Measurements from ENCODE around the gene PATZ1. TPM values are rescaled to one million over a fixed set of nuclear protein-coding genes. Genes with fewer than 3 reads are reported as not detected.
A peak's percentile ranks its signal among the peaks of the same experiment; 100 is the strongest.

PATZ1 gene
- total RNA-seq, 1 experiment from 2014 or later, result 31.3 TPM

DNA sequence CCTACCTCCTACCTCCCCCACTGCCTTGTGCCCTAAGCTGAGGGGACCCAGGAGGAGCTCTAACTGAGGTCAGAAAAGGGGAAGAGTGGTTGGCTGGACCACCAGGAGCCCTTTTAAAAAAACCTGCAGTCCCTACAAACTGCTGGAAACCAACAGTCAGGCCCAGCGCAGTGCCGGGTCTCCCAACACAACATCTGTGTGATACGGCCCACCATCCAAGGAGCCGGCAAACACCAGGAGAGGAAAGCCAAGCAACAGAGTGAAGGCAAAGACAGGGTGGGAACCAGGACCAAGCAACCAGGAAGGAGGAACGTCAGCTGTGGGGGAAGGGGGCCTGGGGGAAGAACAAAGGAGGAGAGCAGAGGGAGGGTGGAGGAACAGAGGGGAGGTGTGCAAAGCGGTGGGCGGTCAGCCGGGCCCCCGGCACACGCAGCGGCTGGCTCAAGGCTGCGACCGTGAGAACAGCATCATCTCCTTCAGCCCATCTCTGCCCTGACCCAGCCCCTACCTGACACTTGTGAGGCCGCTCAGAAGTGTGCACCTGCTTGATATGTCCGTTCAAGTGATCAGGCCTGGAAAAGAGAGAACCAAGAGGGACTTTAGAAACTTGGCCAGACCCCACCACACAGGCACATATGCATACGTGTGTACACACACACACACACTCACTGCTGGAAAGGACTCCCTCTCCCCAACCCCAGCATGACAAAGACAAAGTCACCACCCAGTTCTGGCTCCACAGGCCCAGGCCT lies 3.6 kb downstream of the PATZ1 start:
- H4K20me1 ChIP-seq (ENCODE audit: low read length), result peaks cover 8% of the 10 kb centered on the region; the same call in 1 of the 2 replicates
- peaks cover 26% of the 10 kb centered on the region for H3K4me1 ChIP-seq (ENCODE audit: insufficient read depth, low read length)
- peak overlapping the region; percentile 85 for H3K4me2 ChIP-seq (ENCODE audit: low read length)

GRCh38 chr22:31341386-31342088 lies 4.6 kb downstream of the PATZ1 start:
- H3K27ac ChIP-seq (ENCODE audit: low read length), result no peak overlapping the region
- H3K9me3 ChIP-seq (ENCODE audit: low read length), result no peaks in the 10 kb centered on the region
- CTCF ChIA-PET, result no interaction called here
- H4K20me1 ChIP-seq (ENCODE audit: low read length), result peaks cover 8% of the 10 kb centered on the region; the same call in 1 of the 2 replicates
- no peak overlapping the region for H2AFZ ChIP-seq (ENCODE audit: low read length)
- intact Hi-C loops (cut with micrococcal nuclease), result no loop called here
- peaks cover 8% of the 10 kb centered on the region for H3K36me3 ChIP-seq (ENCODE audit: low read depth, low read length)
- H3K9ac ChIP-seq (ENCODE audit: low read length), result no peak overlapping the region
- POLR2A ChIA-PET (ENCODE audit: unreplicated experiment), result no interaction called here
- no peak for ATAC-seq
- peaks cover 33% of the 10 kb centered on the region for H3K4me1 ChIP-seq (ENCODE audit: insufficient read depth, low read length)
- no peaks in the 10 kb centered on the region for H3F3A ChIP-seq (ENCODE audit: low read length, unreplicated experiment)
- no peak for TF ChIP-seq CTCF (conservative IDR thresholded peaks at IDR 0.05; ENCODE audit: low read depth, low read length)
- TF ChIP-seq EZH2phosphoT487 (IDR thresholded peaks at IDR 0.05; ENCODE audit: borderline replicate concordance, low read length), result no peak
- no peak for TF ChIP-seq EZH2 (IDR thresholded peaks at IDR 0.05; ENCODE audit: low read length, unreplicated experiment)
- BruUV-seq (replicated peaks), result no TSS peak
- no peak overlapping the region for H3K4me2 ChIP-seq (ENCODE audit: low read length)
- H3K4me3 ChIP-seq (ENCODE audit: low read length), result no peak overlapping the region
- peaks cover 61% of the 10 kb centered on the region for H3K79me2 ChIP-seq (ENCODE audit: low read length)
- H3K9me2 ChIP-seq (replicated peaks; ENCODE audit: low read length), result no peaks in the 10 kb centered on the region
- no peak for DNase-seq
- H3K27me3 ChIP-seq (ENCODE audit: low read length), result no peaks in the 10 kb centered on the region

More for the DNA sequence above, 3.6 kb downstream of the PATZ1 start:
- Histone ChIP-seq H3K9ac (ENCODE audit: low read length) (no peak overlapping the region), H2AFZ (ENCODE audit: low read length) (no peak overlapping the region), H3F3A (ENCODE audit: low read length, unreplicated experiment) (no peaks in the 10 kb centered on the region), H3K79me2 (ENCODE audit: low read length) (peaks cover 64% of the 10 kb centered on the region), H3K27ac (ENCODE audit: low read length) (no peak overlapping the region), H3K36me3 (ENCODE audit: low read depth, low read length) (peaks cover 8% of the 10 kb centered on the region), H3K4me3 (ENCODE audit: low read length) (peak overlapping the region; percentile 82), H3K9me3 (ENCODE audit: low read length) (no peaks in the 10 kb centered on the region), H3K9me2 (replicated peaks; ENCODE audit: low read length) (no peaks in the 10 kb centered on the region), H3K27me3 (ENCODE audit: low read length) (no peaks in the 10 kb centered on the region)
- CTCF ChIA-PET, result no interaction called here
- DNase-seq (no peak), ATAC-seq (no peak)
- intact Hi-C loops (cut with micrococcal nuclease), result no loop called here
- POLR2A ChIA-PET (ENCODE audit: unreplicated experiment), result no interaction called here
- no TSS peak for BruUV-seq (replicated peaks)
- TF ChIP-seq EZH2 (IDR thresholded peaks at IDR 0.05; ENCODE audit: low read length, unreplicated experiment) (no peak), CTCF (conservative IDR thresholded peaks at IDR 0.05; ENCODE audit: low read depth, low read length) (no peak), EZH2phosphoT487 (IDR thresholded peaks at IDR 0.05; ENCODE audit: borderline replicate concordance, low read length) (no peak)

Data from PC-3 (cell line).